Endothelial cell of umbilical vein (primary cell): ENCODE measurements around the gene RAMAC. TPM values are rescaled to one million over a fixed set of nuclear protein-coding genes. Genes with fewer than 3 reads are reported as not detected.

Experiments
- BruUV-seq: library from RNA; stranded (reverse); fragments of 400-500 nt; replicated peaks from 2 replicates; lab custom pipeline; 2021; lab: Mats Ljungman, UMichigan
- CTCF ChIA-PET: fragments of 300-600, 350-600 bp; sonication (Branson Sonifier 250); formaldehyde crosslinking; loops from one replicate; lab custom pipeline; 2021; ENCODE audit warnings: antibody characterized with exemption, inconsistent platforms; lab: Charles Lee
- POLR2A ChIA-PET: fragments of 300-600, 350-600 bp; sonication (Branson Sonifier 250); formaldehyde crosslinking; loops from one replicate; lab custom pipeline; 2021; ENCODE audit warnings: antibody characterized with exemption, inconsistent platforms; lab: Charles Lee
- DNase-seq: peaks from one replicate; pipeline ENCODE4 v3.0.0-alpha.2; 2011; ENCODE audit warnings: low read depth, low spot score
- FAIRE-seq: peaks from 2 replicates; lab custom pipeline; 2011; peaks lifted over from hg19 to GRCh38; lab: Jason Lieb, UNC
- H2AFZ ChIP-seq: 2 replicates; pipeline ENCODE4 v1.6.0; 2012; ENCODE audit warnings: low read depth, low read length, control low read depth, inconsistent platforms
- H3K27ac ChIP-seq: 2 replicates; pipeline ENCODE4 v1.5.1; 2011; ENCODE audit warnings: low read depth, mild to moderate bottlenecking, control low read depth, low read length, moderate library complexity; ENCODE audit not compliant: insufficient read depth
- H3K27me3 ChIP-seq, 2 experiments: 2 replicates each; pipeline versions ENCODE4 v1.6.0 to v1.6.1; 2011; ENCODE audit warnings: low read length in 2 of 2, mixed read lengths in 1 of 2; ENCODE audit not compliant: control insufficient read depth in 2 of 2, insufficient read depth in 2 of 2
- H3K36me3 ChIP-seq, 2 experiments: 2 replicates in 1 of 2; 3 replicates in 1 of 2; pipeline ENCODE4 v1.5.1; 2011; ENCODE audit warnings: low read length in 2 of 2, mild to moderate bottlenecking in 1 of 2, moderate library complexity in 1 of 2; ENCODE audit not compliant: control insufficient read depth in 2 of 2, insufficient read depth in 2 of 2; ENCODE audit errors: extremely low read depth in 1 of 2
- H3K4me1 ChIP-seq: 3 replicates; pipeline ENCODE4 v1.5.1; 2011; ENCODE audit warnings: mild to moderate bottlenecking, low read length; ENCODE audit not compliant: control insufficient read depth, insufficient read depth; ENCODE audit errors: extremely low read depth
- H3K4me2 ChIP-seq: 2 replicates; pipeline ENCODE4 v1.6.1; 2011; ENCODE audit warnings: low read length, control low read depth, mixed read lengths; ENCODE audit not compliant: insufficient read depth
- H3K4me3 ChIP-seq, 3 experiments: fragments of 200-600 bp in 1 of 3; sonication (generic), shearing (Covaris generic) in 1 of 3; replicated peaks in 1 of 3; 2 replicates each; pipeline ENCODE4 v1.5.1; 2011 to 2016; ENCODE audit warnings: control low read depth in 3 of 3, low read length in 3 of 3, mild to moderate bottlenecking in 2 of 3, inconsistent platforms in 1 of 3, low read depth in 1 of 3, moderate library complexity in 1 of 3; ENCODE audit not compliant: insufficient read depth in 1 of 3
- H3K79me2 ChIP-seq: 2 replicates; pipeline ENCODE4 v1.6.0; 2012; ENCODE audit warnings: low read length, inconsistent platforms; ENCODE audit not compliant: control insufficient read depth, insufficient read depth
- H3K9ac ChIP-seq: replicated peaks from 2 replicates; pipeline ENCODE3; 2011; ENCODE audit warnings: low read length, control low read depth; ENCODE audit not compliant: insufficient read depth; ENCODE audit errors: extremely low read depth
- H3K9me1 ChIP-seq: replicated peaks from 3 replicates; pipeline ENCODE4 v1.6.0; 2011; ENCODE audit warnings: mild to moderate bottlenecking, low read length; ENCODE audit not compliant: control insufficient read depth, insufficient read depth; ENCODE audit errors: extremely low read depth
- H3K9me3 ChIP-seq: replicated peaks from 2 replicates; pipeline ENCODE4 v1.5.1; 2012; ENCODE audit warnings: low read length, inconsistent platforms; ENCODE audit not compliant: control insufficient read depth, insufficient read depth
- H4K20me1 ChIP-seq: replicated peaks from 2 replicates; pipeline ENCODE3; 2011; ENCODE audit warnings: mild to moderate bottlenecking, low read length; ENCODE audit not compliant: control insufficient read depth, insufficient read depth; ENCODE audit errors: extremely low read depth
- FOS ChIP-seq: IDR thresholded peaks from 2 replicates; pipeline ENCODE4 v1.6.1; 2011; ENCODE audit warnings: mild to moderate bottlenecking, low read length, moderate library complexity, borderline replicate concordance; ENCODE audit not compliant: insufficient read depth
- GATA2 ChIP-seq: IDR thresholded peaks from 2 replicates; pipeline ENCODE4 v1.7.0; 2011; ENCODE audit warnings: low read depth, mild to moderate bottlenecking, moderate library complexity, mixed read lengths, low read length; ENCODE audit not compliant: insufficient read length, insufficient read depth
- MAX ChIP-seq: IDR thresholded peaks from 2 replicates; pipeline ENCODE4 v1.6.1; 2011; ENCODE audit not compliant: insufficient read depth, insufficient read length
- MYC ChIP-seq: IDR thresholded peaks from one replicate; pipeline ENCODE4 v1.6.1; 2011; ENCODE audit warnings: mild to moderate bottlenecking, low read depth, low read length
- dilution Hi-C: fragments of 300-500 bp; cut with MboI; formaldehyde crosslinking; loops from one replicate; pipeline ENCODE4 v1.15.0; 2019; ENCODE audit warnings: low sequenced_read_pairs; ENCODE audit not compliant: extremely low pct_ligation_motif_present
- intact Hi-C: fragments of 100-400 bp; cut with micrococcal nuclease; formaldehyde crosslinking; loops from one replicate; pipeline ENCODE4 v1.10.0; 2022
- polyA plus RNA-seq, 4 experiments: library from polyadenylated mRNA; depleted of rRNA in 3 of 4; stranded (reverse) in 3 of 4; unstranded in 1 of 4; fragments of >200 nt; gene quantifications; 2 replicates each; pipeline versions ENCODE4 v1.2.1 to v1.2.3, GENCODE V29; 2011 to 2012; ENCODE audit warnings: missing spikeins in 1 of 4
- total RNA-seq: library from RNA; stranded (reverse); gene quantifications from 2 replicates; pipeline ENCODE4 v1.2.3, GENCODE V29; 2021

The RAMAC gene
- total and polyA plus RNA-seq, 2 donors (not counting 3 experiments of a cell fraction or from before 2014, with no cell fraction given), result 12.5 to 14.1 TPM

- intact Hi-C loops, result no loop called here
- TF ChIP-seq FOS, result no peak
- no peak for TF ChIP-seq MYC
- TF ChIP-seq GATA2, result no peak
- Histone ChIP-seq H3K4me1 (no peaks in the 10 kb centered on the region), H2AFZ (no peak overlapping the region), H3K9ac (no peak overlapping the region), H3K27ac (no peak overlapping the region), H3K4me2 (no peak overlapping the region), H3K4me3 (no peak overlapping the region), H3K36me3 (no peaks in the 10 kb centered on the region), H3K9me1 (no peaks in the 10 kb centered on the region), H4K20me1 (no peaks in the 10 kb centered on the region), H3K9me3 (no peaks in the 10 kb centered on the region), H3K79me2 (no peaks in the 10 kb centered on the region), H3K27me3 (peaks cover 0 to 1% of the 10 kb centered on the region in 2 experiments)
- ChIA-PET CTCF (interaction anchor here (1.0 kb wide), 1 partner anchor 14 kb away, joined by 3 read pairs; no protein-coding TSS in a partner anchor), POLR2A (no interaction called here)
- no peak for FAIRE-seq
- DNase-seq, result no peak
- no TSS peak for BruUV-seq
- dilution Hi-C loops, result no loop called here
Observed at GRCh38 chr15:82960766-82961165, 25.2 kb upstream of the RAMAC start.

GRCh38 chr15:82963471-82964341, 22.3 kb upstream of the RAMAC start:
- H3K36me3 ChIP-seq, result no peaks in the 10 kb centered on the region
- BruUV-seq, result no TSS peak
- FAIRE-seq, result no peak

More at GRCh38 chr15:82963471-82964341, 22.3 kb upstream of the RAMAC start:
- TF ChIP-seq MAX, result no peak
- ChIA-PET CTCF (no interaction called here), POLR2A (no interaction called here)
- Histone ChIP-seq H3K79me2 (no peaks in the 10 kb centered on the region), H3K4me3 (no peak overlapping the region), H3K9me3 (no peaks in the 10 kb centered on the region), H2AFZ (no peak overlapping the region), H3K4me1 (no peaks in the 10 kb centered on the region), H3K4me2 (no peak overlapping the region), H3K9me1 (no peaks in the 10 kb centered on the region), H3K9ac (no peak overlapping the region), H3K27ac (no peak overlapping the region), H4K20me1 (no peaks in the 10 kb centered on the region), H3K27me3 (peaks cover 0 to 1% of the 10 kb centered on the region in 2 experiments)
- intact Hi-C loops, result no loop called here
- no peak for DNase-seq
- dilution Hi-C loops, result no loop called here
